OCI-LY7 (cell line): Measurements from ENCODE around the gene FMN1.

Source experiments
- CTCF ChIP-seq: fragments of 200-600 bp; sonication (generic); conservative IDR thresholded peaks from 2 replicates; pipeline ENCODE4 v1.5.1; 2014; ENCODE audit warnings: mild to moderate bottlenecking, antibody characterized with exemption, low read length, moderate library complexity, mixed read lengths
- EZH2phosphoT487 ChIP-seq: fragments of 200-600 bp; sonication (generic); IDR thresholded peaks from 2 replicates; pipeline ENCODE4 v1.6.1; 2018; ENCODE audit warnings: low read depth, borderline replicate concordance, mild to moderate bottlenecking, mixed run types, antibody characterized with exemption, low read length, moderate library complexity, mixed read lengths

- TF ChIP-seq CTCF: no peak
- no peak for TF ChIP-seq EZH2phosphoT487
These were observed 202.8 kb downstream of the FMN1 start for GRCh38 chr15:32991619-32992111.
